HL-60 (cell line): ENCODE measurements around the gene NIP7.

Experiments
- CTCF ChIP-seq: IDR thresholded peaks from one replicate; pipeline ENCODE4 v1.5.1; 2011; ENCODE audit warnings: low read length, control low read depth, inconsistent platforms; ENCODE audit not compliant: insufficient read depth
- GABPA ChIP-seq: IDR thresholded peaks from 2 replicates; pipeline ENCODE4 v1.6.1; 2012; ENCODE audit warnings: low read depth

- no peak for TF ChIP-seq CTCF
- no peak for TF ChIP-seq GABPA
These were observed 42.8 kb downstream of the NIP7 start for GRCh38 chr16:69382421-69382820.
